ENCODE results near the gene TGFA. TPM values are rescaled to one million over a fixed set of nuclear protein-coding genes. Genes with fewer than 3 reads are reported as not detected.

TGFA gene
- total and polyA plus RNA-seq, 10 of the 15 experiments (the other 5 are each of a cell fraction or from before 2014, with no cell fraction given): 0.03 to 0.23 TPM; not detected in 8

GRCh38 chr2:70471129-70471528, 82.5 kb downstream of the TGFA start:
- FAIRE-seq: no peak
- TF ChIP-seq, protein P1, sequence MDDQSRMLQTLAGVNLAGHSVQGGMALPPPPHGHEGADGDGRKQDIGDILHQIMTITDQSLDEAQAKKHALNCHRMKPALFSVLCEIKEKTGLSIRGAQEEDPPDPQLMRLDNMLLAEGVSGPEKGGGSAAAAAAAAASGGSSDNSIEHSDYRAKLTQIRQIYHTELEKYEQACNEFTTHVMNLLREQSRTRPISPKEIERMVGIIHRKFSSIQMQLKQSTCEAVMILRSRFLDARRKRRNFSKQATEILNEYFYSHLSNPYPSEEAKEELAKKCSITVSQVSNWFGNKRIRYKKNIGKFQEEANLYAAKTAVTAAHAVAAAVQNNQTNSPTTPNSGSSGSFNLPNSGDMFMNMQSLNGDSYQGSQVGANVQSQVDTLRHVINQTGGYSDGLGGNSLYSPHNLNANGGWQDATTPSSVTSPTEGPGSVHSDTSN (IDR thresholded peaks at IDR 0.05; ENCODE audit: insufficient replicate concordance, low read depth, low read length): no peak
- TF ChIP-seq STAT3 (IDR thresholded peaks at IDR 0.05; ENCODE audit: low read depth, low read length): no peak
- TF ChIP-seq SUZ12 (IDR thresholded peaks at IDR 0.05; ENCODE audit: unreplicated experiment): no peak
- no peak overlapping the region for H3K9ac ChIP-seq (ENCODE audit: control insufficient read depth, insufficient read depth, low read length)
- H3K79me2 ChIP-seq (ENCODE audit: control insufficient read depth, insufficient read depth, low read length): no peaks in the 10 kb centered on the region
- no peaks in the 10 kb centered on the region for H3K9me3 ChIP-seq (replicated peaks; ENCODE audit: control insufficient read depth, insufficient read depth, low read length)
- H3K27me3 ChIP-seq (replicated peaks in 1 of 2; ENCODE audit: control insufficient read depth in 2 of 2, insufficient read depth in 2 of 2, low read length in 1 of 2): peaks cover 0 to 2% of the 10 kb centered on the region in 2 experiments; a peak in 2 of 4 replicates
- intact Hi-C loops (cut with micrococcal nuclease; ENCODE audit: unreplicated experiment) (no loop called here), in situ Hi-C loops (cut with MboI) (no loop called here)
- SMC1A ChIA-PET (ENCODE audit: uncharacterized antibody, unreplicated experiment): interaction anchor here (0.6 kb wide), 1 partner anchor 11 kb away, joined by 3 read pairs; no protein-coding TSS in a partner anchor
- no peak overlapping the region for H3K4me2 ChIP-seq (ENCODE audit: control insufficient read depth, insufficient read depth)
- no peak for DNase-seq (ENCODE audit: low read depth, low spot score)
- no peak overlapping the region for H3K4me3 ChIP-seq
- no peak overlapping the region for H3K27ac ChIP-seq (ENCODE audit: control insufficient read depth, insufficient read depth)
- no peaks in the 10 kb centered on the region for H4K20me1 ChIP-seq (ENCODE audit: control insufficient read depth, insufficient read depth)
- no peak for ATAC-seq
- no TSS peak for BruUV-seq (replicated peaks)
- 11% methylated on average over 7 of the region's 7 CpGs for WGBS (ENCODE audit: insufficient coverage, insufficient replicate concordance, low lambda C conversion rate, missing lambda C conversion rate)
- H3K4me1 ChIP-seq (ENCODE audit: control insufficient read depth, insufficient read depth, low read length): no peaks in the 10 kb centered on the region
- RAD21 ChIA-PET (ENCODE audit: unreplicated experiment): no interaction called here
- CTCF ChIA-PET: no interaction called here
- no peaks in the 10 kb centered on the region for H3K36me3 ChIP-seq (ENCODE audit: control insufficient read depth in 2 of 2, insufficient read depth in 2 of 2, low read length in 1 of 2)
- POLR2A ChIA-PET: no interaction called here
- H2AFZ ChIP-seq (ENCODE audit: control insufficient read depth, low read depth, low read length): no peak overlapping the region

- in situ Hi-C loops (cut with MboI) (no loop called here), intact Hi-C loops (cut with micrococcal nuclease; ENCODE audit: unreplicated experiment) (no loop called here)
- Histone ChIP-seq H3K9me3 (replicated peaks; ENCODE audit: control insufficient read depth, insufficient read depth, low read length) (no peaks in the 10 kb centered on the region), H3K4me2 (ENCODE audit: control insufficient read depth, insufficient read depth) (no peak overlapping the region), H3K36me3 (ENCODE audit: control insufficient read depth in 2 of 2, insufficient read depth in 2 of 2, low read length in 1 of 2) (no peaks in the 10 kb centered on the region), H3K79me2 (ENCODE audit: control insufficient read depth, insufficient read depth, low read length) (no peaks in the 10 kb centered on the region), H4K20me1 (ENCODE audit: control insufficient read depth, insufficient read depth) (no peaks in the 10 kb centered on the region), H2AFZ (ENCODE audit: control insufficient read depth, low read depth, low read length) (no peak overlapping the region), H3K27me3 (replicated peaks in 1 of 2; ENCODE audit: control insufficient read depth in 2 of 2, insufficient read depth in 2 of 2, low read length in 1 of 2) (no peaks in the 10 kb centered on the region; a peak in 2 of 4 replicates), H3K4me3 (no peak overlapping the region), H3K9ac (ENCODE audit: control insufficient read depth, insufficient read depth, low read length) (no peak overlapping the region), H3K4me1 (ENCODE audit: control insufficient read depth, insufficient read depth, low read length) (no peaks in the 10 kb centered on the region), H3K27ac (ENCODE audit: control insufficient read depth, insufficient read depth) (no peak overlapping the region)
- TF ChIP-seq KLF5 (IDR thresholded peaks at IDR 0.05; ENCODE audit: partially characterized antibody): no peak
- no peak for TF ChIP-seq ZNF274 (IDR thresholded peaks at IDR 0.05; ENCODE audit: insufficient read depth, insufficient read length)
- TF ChIP-seq CREB1 (IDR thresholded peaks at IDR 0.05; ENCODE audit: low read depth): no peak
- no peak for TF ChIP-seq FOXM1 (IDR thresholded peaks at IDR 0.05; ENCODE audit: low read depth, low read length)
- TF ChIP-seq ETV6 (conservative IDR thresholded peaks at IDR 0.05 in 1 of 2, IDR thresholded peaks at IDR 0.05 in 1 of 2; ENCODE audit: borderline replicate concordance in 1 of 2, low read depth in 1 of 2): no peak
- TF ChIP-seq, protein P2, sequence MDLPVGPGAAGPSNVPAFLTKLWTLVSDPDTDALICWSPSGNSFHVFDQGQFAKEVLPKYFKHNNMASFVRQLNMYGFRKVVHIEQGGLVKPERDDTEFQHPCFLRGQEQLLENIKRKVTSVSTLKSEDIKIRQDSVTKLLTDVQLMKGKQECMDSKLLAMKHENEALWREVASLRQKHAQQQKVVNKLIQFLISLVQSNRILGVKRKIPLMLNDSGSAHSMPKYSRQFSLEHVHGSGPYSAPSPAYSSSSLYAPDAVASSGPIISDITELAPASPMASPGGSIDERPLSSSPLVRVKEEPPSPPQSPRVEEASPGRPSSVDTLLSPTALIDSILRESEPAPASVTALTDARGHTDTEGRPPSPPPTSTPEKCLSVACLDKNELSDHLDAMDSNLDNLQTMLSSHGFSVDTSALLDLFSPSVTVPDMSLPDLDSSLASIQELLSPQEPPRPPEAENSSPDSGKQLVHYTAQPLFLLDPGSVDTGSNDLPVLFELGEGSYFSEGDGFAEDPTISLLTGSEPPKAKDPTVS (IDR thresholded peaks at IDR 0.05; ENCODE audit: low read depth, low read length): no peak
- TF ChIP-seq ATF2 (IDR thresholded peaks at IDR 0.05; ENCODE audit: low read length): no peak
- no peak for TF ChIP-seq SMAD1 (IDR thresholded peaks at IDR 0.05; ENCODE audit: low read depth, partially characterized antibody)
- TF ChIP-seq NFYB (IDR thresholded peaks at IDR 0.05; ENCODE audit: insufficient read depth, low read depth, low read length): no peak
- no peak for TF ChIP-seq PML (IDR thresholded peaks at IDR 0.05; ENCODE audit: low read length)
- 30% methylated on average over 5 of the region's 7 CpGs for WGBS (ENCODE audit: insufficient coverage, insufficient replicate concordance, low lambda C conversion rate, missing lambda C conversion rate)
- ChIA-PET RAD21 (ENCODE audit: unreplicated experiment) (no interaction called here), SMC1A (ENCODE audit: uncharacterized antibody, unreplicated experiment) (no interaction called here), POLR2A (interaction anchor here (0.6 kb wide), 1 partner anchor 45 kb away, joined by 3 read pairs; no protein-coding TSS in a partner anchor), CTCF (no interaction called here)
- BruUV-seq (replicated peaks): no TSS peak
- FAIRE-seq (no peak), DNase-seq (ENCODE audit: low read depth, low spot score) (no peak), ATAC-seq (no peak)
These were observed 83.7 kb downstream of the TGFA start for GRCh38 chr2:70469961-70470360.
